HG03354 (cell line): Measurements from ENCODE around the gene BANP.
"Not testable (repeated sequence)": the region's sequence is repeated elsewhere in the genome, so short reads cannot be mapped to it uniquely, and the experiment has no call there.

Experiments
- ATAC-seq: cut with Tn5 transposase; IDR thresholded peaks from one replicate; pipeline ENCODE4 v1.9.1; 2021; ENCODE audit warnings: mild to moderate bottlenecking; ENCODE audit not compliant: unreplicated experiment, poor library complexity, severe bottlenecking

The BANP gene

GRCh38 chr16:88105574-88106140, 154.4 kb downstream of the BANP start:
- not testable (repeated sequence) for ATAC-seq

GRCh38 chr16:88106566-88106965, 155.3 kb downstream of the BANP start:
- not testable (repeated sequence) for ATAC-seq

GRCh38 chr16:88108762-88109161, 157.5 kb downstream of the BANP start:
- no peak for ATAC-seq

- not testable (repeated sequence) for ATAC-seq
Measured at GRCh38 chr16:88109726-88110621, 158.7 kb downstream of the BANP start.

- not testable (repeated sequence) for ATAC-seq
Measured at GRCh38 chr16:88110875-88111494, 159.8 kb downstream of the BANP start.

GRCh38 chr16:88111976-88112375, 160.7 kb downstream of the BANP start:
- ATAC-seq = not testable (repeated sequence)

GRCh38 chr16:88113545-88114045, 162.4 kb downstream of the BANP start:
- no peak for ATAC-seq

GRCh38 chr16:88114541-88115228, 163.5 kb downstream of the BANP start:
- ATAC-seq = not testable (repeated sequence)

GRCh38 chr16:88116121-88116520, 164.9 kb downstream of the BANP start:
- no peak for ATAC-seq

GRCh38 chr16:88117476-88117868, 166.2 kb downstream of the BANP start:
- no peak for ATAC-seq

GRCh38 chr16:88118376-88118775, 167.1 kb downstream of the BANP start:
- no peak for ATAC-seq

GRCh38 chr16:88118852-88119741, 167.9 kb downstream of the BANP start:
- not testable (repeated sequence) for ATAC-seq

GRCh38 chr16:88119881-88120751, 168.9 kb downstream of the BANP start:
- ATAC-seq = not testable (repeated sequence)

- no peak for ATAC-seq
Measured at GRCh38 chr16:88120812-88121211, 169.6 kb downstream of the BANP start.

- not testable (repeated sequence) for ATAC-seq
Measured at GRCh38 chr16:88121391-88121790, 170.2 kb downstream of the BANP start.

- no peak for ATAC-seq
Measured at GRCh38 chr16:88121886-88122580, 170.8 kb downstream of the BANP start.
